Stimulated activated CD4-positive, alpha-beta T cell treated with anti-CD3 and anti-CD28 coated beads, Interleukin-1b, Interleukin-23, amount 100 ng/mL, for 4 hours (primary cell): ENCODE data around the gene REL.
"Not testable (repeated sequence)": the region's sequence is repeated elsewhere in the genome, so short reads cannot be mapped to it uniquely, and the experiment has no call there.

ENCODE experiments used
- DNase-seq, 2 donors: peaks; one replicate each; pipeline ENCODE4 v3.0.0-alpha.2; 2020; ENCODE audit warnings: low read depth in 2 of 2

The REL gene

DNA sequence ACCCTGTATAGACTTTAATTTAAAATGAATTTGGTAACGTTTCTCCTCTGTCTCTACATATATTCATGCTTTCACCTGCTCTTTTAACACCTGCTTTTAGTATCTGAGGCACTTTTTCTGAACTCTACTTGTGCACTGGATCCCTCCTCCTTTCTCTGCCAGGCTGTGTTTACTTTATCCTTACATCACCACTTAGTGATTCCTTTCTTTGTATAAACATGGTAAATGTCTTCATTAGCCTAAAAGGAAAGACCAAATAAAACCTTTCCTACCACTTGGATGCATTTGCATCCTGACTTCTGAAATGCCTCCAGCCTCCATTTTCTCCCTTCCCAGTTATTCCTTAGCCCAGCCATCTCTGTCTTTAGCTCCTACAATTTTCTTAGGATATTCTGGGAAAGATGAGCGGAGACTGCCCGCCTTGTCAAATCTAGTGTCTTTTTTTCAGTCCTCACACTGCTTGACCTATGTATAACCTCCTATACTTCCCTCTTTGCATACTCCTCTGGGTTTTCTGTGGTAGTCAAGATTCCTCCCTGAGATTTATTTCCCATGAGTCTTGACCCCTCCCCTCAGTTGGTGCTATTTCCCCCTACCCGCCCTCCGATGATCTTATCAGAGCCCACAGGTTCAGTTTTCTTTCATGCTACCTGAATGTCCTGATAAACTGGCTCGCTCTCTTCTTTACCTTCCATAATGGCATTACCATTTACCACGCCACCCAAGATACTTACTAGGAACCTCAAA is 44.8 kb downstream of the REL start:
- no peak for DNase-seq

DNA sequence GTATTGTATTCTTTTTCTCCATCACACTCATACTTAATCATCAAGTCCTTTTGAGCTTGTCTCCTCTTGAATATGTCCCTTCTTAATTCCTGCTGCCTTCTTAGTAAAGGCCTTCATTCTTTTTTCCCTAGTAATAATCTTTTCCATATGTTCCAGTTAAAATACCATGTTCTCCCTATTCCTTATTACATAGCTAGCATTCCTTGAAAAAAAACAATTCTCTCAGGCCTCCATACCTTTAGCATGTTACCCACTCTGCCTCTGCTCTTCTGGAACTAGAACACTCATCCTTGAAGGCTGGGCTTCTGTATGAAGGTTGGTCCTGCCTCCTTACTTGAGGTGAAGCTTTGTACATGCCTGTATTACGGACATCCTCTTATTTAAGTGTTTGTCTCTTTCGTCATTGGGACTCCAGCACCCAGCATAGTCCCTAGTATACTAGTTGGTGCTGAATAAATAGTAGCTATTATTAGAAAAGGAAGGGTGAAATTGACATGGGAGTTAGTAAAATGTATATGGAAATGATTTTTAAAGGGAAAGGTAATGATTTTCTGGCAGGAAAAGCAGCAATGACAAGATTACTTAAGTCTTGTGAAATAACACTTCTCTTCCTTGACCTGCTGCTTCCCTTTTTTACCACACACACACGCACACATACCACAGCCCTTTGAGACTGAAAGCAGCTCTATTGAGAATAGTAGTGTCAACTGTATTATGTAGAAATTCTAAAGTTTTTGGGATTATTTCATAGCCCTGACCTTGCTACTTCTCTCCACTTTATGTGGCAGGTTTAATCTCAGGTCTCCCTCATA is 45.6 kb downstream of the REL start:
- no peak for DNase-seq

DNA sequence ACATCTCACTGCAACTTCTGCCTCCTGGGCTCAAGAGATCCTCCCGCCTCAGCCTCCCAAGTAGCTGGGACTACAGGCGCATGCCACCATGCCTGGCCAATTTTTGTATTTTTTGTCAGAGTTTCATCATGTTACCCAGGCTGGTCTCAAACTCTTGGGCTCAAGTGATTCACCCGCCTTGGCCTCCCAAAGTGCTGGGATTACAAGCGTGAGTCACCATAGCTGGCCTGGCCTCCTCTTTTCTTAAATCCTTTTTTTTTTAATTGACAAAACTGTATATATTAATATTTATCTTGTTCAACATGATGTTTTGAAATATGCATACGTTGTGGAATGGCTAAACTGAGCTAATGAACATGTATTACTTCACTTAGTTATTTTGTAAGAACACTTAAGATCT is 50.7 kb downstream of the REL start:
- not testable (repeated sequence) for DNase-seq

DNA sequence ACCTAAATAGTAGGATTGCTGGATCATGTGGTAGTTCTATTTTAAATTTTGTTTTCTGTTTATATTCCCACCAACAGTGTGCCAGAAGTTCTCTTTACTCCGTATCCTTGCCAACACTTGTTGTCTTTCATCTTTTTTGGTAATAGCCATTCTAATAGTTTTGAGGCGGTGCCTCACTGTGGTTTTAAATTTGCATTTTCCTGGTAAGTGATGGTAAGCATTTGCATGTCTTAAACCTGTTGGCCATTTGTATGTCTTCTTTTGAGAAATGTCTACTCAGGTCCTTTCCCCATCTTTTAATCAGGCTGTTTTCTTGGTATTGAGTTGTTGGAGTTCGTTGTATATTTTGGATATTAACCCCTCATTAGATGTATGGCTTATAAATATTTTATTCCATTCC is 51.6 kb downstream of the REL start:
- no peak for DNase-seq

DNA sequence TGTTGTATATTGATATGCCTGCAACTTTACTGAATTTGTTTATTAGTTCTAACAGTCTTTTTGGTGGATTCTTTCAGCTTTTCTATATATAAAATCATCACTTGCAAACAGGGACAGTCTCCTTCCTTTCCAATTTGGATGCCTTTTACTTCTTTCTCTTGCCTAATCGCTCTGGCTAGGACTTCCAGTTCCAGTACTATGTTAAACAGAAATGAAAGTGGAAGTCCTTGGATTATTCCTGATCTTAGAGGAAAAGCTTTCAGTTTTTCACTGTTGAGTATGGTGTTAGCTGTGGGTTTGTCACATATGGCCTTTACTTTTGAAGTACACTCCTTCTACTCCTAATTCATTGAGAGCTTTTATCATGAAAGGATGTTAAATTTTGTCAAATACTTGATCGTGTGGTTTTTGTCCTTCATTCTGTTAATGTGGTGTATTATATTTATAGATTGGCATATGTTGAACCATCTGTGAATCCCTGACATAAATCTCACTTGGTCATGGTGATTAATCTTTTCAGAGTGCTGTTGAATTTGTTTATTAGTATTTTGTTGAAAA is 52.9 kb downstream of the REL start:
- DNase-seq, result no peak

DNA sequence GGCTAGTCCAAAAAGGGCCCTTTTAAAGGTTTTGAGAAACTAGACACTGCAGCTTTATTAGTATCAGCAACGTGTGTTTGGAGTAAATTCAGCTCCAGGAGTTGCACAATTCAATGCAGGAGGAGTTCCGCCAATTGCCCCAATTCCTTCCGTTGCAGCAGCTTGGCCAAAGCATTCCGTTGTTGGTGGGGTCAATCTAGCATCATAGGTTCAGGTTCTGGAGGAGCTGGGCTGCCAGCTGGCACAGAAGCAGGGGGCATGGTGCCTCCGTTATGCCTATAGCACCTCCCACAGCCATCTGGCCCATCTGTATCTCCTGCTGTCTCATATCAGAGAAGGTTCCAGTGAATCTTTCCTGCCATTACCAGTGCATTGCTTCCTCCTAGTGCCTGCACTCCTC is 55.4 kb downstream of the REL start:
- no peak for DNase-seq

DNA sequence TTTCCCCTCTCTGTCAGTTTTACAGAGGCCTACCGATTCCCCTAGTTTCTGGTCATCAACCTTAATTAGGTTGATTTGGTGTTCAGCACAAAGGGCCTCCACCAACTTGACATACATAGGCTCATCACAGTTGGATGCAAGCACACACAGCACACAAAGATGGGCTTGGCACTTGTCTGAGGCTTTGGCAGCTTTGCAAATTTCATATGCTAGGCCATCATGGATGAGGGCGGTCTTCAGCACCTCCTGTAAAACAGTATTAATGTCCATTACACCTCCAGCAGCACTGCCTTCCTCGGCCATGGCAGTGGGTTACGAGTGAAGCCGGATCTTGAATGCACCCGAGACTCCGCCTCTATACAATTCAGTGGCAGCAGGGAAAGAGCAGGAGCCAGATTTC is 56.9 kb downstream of the REL start:
- no peak for DNase-seq

DNA sequence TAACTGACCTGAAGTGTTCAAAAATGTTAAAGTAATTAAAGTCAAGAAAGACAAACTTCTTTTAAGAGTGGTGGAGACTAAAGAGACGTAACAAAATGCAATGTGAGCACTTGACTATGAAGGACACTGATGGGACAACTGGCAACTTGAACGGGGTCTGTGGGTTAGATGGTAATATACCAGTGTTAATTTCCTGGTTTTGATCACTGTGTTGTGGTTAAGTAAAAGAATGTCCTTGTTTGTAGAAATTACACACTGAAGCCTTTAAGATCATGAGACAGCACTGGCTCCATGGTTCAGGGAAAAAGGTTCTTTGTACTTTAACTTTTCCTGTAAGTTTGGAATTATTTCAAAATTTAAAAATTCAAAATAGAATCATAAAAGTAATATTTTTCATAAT is 58.2 kb downstream of the REL start:
- no peak for DNase-seq

DNA sequence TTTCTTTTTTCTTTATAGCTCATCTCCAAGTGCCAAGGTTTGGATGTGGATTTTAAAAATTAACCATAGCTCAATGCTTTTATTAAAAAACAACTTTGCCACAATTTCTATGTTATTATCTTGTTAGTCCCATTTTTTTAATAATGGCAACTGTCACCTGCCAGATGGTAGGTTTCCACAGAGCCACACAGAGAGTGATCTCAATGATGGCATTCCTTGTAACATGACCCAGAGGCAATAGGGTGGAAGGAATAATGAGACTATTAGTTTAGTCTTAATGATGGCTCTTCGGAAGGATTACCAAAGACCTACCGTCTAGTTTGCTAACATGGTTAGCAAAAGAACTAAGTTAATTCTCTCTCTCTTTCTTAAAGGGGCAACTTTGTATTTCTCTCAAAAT is 64.0 kb downstream of the REL start:
- DNase-seq, result no peak

DNA sequence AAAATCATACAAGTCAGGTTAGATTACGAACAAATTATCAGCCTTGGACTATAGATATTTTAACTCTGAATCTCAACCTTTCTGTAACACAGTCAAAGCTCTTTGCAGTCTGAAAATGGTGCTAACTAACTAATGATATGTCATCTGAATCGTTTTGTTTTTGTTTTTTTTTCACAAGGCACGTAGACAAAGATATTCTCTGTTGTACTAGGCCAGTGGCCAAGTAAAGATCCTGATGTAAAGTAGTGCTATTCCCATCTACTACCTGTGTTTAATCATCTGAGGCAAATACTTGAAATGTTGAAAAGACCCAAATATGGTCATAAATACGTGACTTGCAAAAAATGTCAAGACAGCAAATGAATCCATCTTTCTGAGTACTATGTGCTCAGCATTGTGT is 65.7 kb downstream of the REL start:
- DNase-seq, result no peak

DNA sequence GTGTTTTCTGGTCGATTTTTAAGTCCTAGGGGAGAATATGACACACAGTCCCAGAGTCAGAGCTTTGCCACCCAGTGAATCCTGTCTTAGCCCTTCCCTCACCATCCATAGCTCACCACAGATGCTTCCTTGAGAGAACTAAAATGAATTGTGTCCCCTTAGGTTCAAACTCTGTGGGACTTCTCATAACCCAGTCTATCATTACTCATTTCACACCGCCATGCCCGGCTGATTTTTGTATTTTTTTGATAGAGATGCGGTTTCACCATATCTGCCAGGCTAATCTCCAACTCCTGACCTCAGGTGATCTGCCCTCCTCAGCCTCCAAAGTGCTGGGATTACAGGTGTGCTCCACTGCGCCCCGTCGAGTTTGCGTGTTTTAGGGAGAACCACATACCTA is 66.8 kb downstream of the REL start:
- no peak for DNase-seq

DNA sequence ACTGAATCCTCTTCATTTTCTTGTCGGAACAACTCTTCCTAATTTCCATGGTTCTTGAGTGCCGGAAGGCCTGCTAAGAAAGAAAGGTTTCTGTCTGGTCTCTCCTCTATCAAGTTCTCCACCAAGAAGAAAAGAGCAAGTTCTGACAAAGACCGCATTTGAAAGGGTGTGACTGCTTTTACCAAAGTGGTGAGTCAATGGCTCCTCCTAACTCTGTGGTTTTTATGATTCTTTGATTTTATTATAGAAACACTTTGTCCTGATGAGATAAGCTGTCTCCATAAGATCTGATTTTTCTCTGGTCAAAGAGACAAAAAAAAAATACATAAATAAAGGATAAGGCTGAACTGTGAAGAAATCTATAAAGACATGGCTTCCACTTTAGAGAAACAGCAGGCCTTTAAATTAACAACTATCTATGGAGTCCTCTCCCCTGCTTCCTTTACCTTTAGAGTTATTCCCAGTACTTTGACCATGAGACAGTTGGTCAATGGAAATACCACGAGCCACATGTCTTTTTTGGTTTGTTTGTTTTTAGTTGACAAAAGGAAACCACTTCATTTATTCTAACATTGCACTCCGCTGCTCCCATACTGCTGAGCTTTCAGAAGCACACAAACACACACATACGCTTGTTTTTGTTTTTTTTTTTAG is 67.7 kb downstream of the REL start:
- DNase-seq, result no peak

DNA sequence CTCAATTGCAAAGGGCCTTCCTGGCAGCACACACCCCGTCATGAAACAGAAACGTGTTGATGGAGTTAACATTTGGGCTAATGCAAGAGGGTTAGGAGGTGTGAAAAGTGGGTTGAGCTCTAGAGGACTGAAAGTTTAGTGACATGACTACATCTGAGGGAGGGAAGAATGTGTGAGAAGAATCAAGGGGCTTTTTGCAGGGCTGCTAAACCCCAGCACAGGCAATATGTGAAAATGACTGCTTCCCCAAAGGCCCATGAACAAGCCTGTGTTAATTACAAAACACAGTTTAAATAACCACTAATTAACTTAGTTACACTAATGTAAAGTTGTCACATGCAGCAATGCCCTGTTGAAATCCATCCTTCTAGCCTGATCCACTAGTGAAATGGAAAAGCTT is 72.8 kb downstream of the REL start:
- DNase-seq, result no peak

DNA sequence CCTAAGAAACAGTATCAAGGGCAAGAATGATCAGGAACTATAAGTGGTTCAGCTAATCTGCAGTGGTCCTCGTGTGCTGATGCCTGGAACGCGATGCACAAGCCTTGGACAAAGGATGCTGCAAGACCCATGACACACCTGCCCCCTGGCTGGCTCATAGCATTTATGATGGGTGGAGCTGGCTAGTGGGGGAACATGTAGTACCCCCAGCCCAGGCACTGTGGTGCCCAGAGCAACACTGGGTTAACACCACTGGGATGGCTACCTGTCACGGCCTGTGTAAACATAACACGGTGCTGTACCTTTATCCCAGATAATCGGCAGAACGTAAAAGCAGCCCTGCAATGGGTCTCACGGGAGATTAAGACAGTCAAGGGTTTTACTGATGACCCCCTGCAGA is 75.8 kb downstream of the REL start:
- no peak for DNase-seq

DNA sequence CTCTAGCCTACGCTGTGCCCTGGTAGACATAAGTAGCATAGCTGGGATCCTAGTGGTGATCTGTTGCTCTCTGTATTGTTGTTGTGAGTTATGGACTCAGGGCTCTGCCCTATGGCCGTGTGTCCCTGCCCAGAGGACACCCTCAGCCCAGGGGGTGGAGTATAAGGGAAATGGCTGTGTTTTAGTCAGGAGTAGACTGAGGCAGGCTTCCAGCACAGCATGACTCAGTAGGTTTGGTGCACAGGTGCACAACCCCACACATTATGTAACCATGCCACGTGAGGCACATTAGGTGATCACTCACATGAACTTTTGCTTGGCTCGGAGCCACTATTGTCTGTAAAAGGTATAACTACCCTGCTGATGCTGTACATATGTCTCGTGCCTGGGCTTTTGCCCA is 76.3 kb downstream of the REL start:
- DNase-seq, result no peak

DNA sequence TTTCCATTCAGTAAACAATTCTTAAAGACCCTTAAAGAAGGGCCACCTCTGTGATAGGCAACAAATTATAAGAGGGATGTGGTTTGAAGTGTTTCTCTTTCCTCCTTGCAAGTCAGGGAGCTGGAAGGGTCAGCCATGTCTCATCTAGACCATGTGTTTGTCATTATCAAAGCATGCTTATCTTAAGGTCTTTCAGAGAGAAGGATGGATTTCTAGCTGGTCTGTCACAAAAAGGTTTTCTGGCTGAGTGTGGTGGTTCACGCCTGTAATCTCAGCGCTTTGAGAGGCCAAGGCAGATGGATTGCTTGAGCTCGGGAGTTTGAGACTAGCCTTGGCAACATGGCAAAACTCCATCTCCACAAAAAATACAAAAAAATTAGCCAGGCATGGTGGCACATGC is 77.0 kb downstream of the REL start:
- DNase-seq, result no peak

DNA sequence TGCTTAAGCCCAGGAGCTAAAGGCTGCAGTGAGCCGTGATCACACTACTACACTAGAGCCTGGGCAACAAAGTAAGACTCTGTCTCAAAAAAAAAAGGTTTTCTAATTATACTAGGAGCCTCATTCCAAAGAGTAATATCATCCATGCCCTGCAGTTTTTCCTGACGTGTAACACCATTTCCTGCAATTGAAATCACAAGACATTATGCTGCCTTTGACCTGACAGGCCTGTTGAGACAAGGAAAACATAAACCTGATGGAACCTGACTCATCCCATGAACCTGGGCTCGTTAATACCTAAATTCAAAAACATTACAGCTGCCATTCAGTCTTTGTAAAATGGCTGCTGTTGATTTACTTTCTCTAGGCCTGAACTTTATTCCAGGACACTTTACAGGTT is 77.4 kb downstream of the REL start:
- no peak for DNase-seq

DNA sequence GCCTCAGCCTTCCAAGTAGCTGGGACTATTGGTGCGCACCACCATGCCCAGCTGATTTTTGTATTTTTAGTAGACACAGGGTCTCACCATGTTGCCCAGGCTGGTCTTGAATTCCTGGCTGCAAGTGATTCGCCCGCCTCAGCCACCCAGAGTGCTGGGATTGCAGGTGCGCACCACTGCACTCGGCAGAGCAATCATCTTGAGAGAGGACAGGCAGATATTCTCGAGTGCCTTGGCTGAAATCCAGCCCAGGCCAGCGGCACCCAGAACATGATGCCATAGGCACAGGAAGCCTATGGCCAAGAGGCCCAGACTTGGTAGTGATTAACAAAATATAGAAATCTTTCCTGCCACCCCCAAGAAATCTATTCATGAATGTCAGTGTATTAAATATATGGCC is 78.1 kb downstream of the REL start:
- DNase-seq, result no peak

DNA sequence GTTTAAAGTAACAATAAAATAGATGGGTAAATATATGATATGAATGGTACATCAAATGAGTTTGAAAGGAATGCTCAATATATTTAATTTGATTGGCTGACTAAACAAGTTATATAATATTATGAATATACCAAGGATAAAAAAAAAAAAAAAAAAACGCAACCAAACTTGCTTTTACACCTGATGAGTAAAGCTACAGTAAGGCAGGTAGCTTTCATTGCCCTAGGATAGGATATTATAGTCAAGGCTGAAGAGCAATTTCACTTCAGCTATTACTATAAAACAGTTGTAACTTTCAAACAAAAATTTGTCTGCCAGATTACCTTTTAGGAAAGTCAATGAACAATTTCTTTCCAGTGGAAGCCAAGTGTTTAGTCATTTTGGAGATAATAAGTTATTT is 79.3 kb downstream of the REL start:
- no peak for DNase-seq

DNA sequence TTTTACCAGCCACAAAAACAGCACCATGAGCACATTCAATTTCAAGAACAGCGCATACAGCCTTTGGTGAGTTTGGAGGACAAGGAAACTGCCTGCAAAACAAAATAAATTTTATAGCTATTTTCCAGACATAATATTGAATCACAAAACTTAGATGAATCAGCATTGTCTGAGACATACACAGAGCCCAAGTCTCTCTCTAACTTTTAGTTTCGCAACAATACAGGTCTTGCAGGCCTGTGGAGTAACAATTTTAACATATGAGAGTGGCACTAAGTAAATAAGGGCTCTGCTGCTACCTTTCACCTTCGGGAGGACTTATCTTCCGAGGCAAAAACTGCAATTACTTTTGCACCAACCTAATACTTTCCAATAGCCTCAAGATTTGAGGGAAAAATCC is 80.1 kb downstream of the REL start:
- no peak for DNase-seq

DNA sequence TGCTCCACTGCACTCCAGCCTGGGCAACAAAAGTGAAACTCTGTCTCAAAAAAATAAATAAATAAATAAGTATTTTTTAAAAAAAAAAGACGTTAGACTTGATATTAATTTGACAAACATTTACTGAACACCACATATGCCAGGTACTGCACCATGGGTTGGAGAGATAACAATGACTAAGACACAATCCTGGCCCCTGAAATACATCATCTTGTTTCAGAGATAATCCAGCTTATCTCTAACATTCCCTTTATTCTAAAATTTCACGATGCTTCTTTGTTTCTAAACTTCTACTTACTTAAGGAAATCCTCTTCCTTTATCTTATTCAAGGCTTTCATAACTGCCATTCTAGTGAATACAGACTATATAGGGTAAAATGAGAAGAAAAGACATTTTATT is 81.2 kb downstream of the REL start:
- no peak for DNase-seq

DNA sequence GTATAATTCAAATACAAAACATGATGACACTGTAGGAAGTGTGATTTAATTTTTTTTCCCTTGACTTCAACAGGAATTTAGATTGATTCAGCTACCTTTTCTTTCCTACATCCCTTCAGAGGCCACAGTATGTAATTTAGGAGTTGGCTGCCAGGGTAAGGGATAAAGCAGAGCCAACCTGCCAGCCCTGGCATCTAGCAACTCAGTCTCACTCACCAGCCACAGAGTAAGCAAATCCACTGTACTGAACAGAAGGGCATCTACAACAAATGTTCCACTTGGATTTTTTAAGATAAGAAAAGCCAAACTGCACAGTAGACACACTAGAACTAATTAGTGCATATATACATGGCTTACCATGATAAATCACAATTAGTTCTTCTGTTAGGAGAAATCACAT is 81.8 kb downstream of the REL start:
- DNase-seq, result no peak
